Esophagus squamous epithelium (tissue), 5 donors: ENCODE results near the gene FEM1C. TPM values are rescaled to one million over a fixed set of nuclear protein-coding genes. Genes with fewer than 3 reads are reported as not detected.

Experiments
- DNase-seq: peaks from one replicate; lab custom pipeline; 2025; lab: John Stamatoyannopoulos, UW
- H3K27ac ChIP-seq, 4 donors: fragments of 200-600 bp; sonication (generic); one replicate each; pipeline ENCODE4 v1.5.1; 2016 to 2019; ENCODE audit warnings: mild to moderate bottlenecking in 1 of 4
- H3K27me3 ChIP-seq, 4 donors: fragments of 200-600 bp; sonication (generic); 1 replicate in 3 of 4; 2 replicates in 1 of 4; pipeline versions ENCODE4 v1.5.1 to v1.6.0; 2017 to 2021; ENCODE audit warnings: antibody characterized with exemption in 1 of 4
- H3K36me3 ChIP-seq, 3 donors: fragments of 200-600 bp; sonication (generic); one replicate each; pipeline ENCODE4 v1.5.1; 2016 to 2019
- H3K4me1 ChIP-seq, 3 donors: fragments of 200-600 bp; sonication (generic); one replicate each; pipeline ENCODE4 v1.5.1; 2017 to 2019
- H3K4me3 ChIP-seq, 4 donors: fragments of 200-600 bp; sonication (generic); 1 replicate in 3 of 4; 2 replicates in 1 of 4; pipeline ENCODE4 v1.5.1; 2016 to 2019; ENCODE audit warnings: mild to moderate bottlenecking in 2 of 4, moderate library complexity in 1 of 4
- H3K9me3 ChIP-seq, 3 donors: fragments of 200-600 bp; sonication (generic); one replicate each; pipeline ENCODE4 v1.5.1; 2016 to 2019
- CTCF ChIP-seq, 6 experiments: fragments of 450-650 bp in 4 of 6; fragments of 200-600 bp in 2 of 6; sonication (generic) in 2 of 6; IDR thresholded peaks; one replicate each; pipeline ENCODE4 v1.5.1; 2016 to 2019; ENCODE audit warnings: antibody characterized with exemption in 6 of 6, mild to moderate bottlenecking in 4 of 6, moderate library complexity in 4 of 6
- POLR2A ChIP-seq, 4 donors: fragments of 450-650 bp; IDR thresholded peaks; one replicate each; pipeline ENCODE4 v1.6.1; 2017; ENCODE audit warnings: antibody characterized with exemption in 4 of 4, mild to moderate bottlenecking in 4 of 4, moderate library complexity in 3 of 4
- WGBS, 2 donors: methylation state at CpG; one replicate each; pipeline ENCODE4 v1.1.5; 2018; 5-methylcytosine and 5-hydroxymethylcytosine counted together
- intact Hi-C: fragments of 100-400 bp; cut with DNase I; formaldehyde crosslinking; loops from one replicate; pipeline ENCODE4 v1.15.0; 2022
- total RNA-seq, 4 donors: library from RNA; depleted of rRNA; stranded (reverse); fragments of >200 nt; gene quantifications; one replicate each; pipeline ENCODE4 v1.1.0, GENCODE V29; 2016
- donor health status: DM: yes; HTN: yes; CAD: no.

The FEM1C gene
- total RNA-seq, 4 donors from 2014 or later, result 8.2 to 23.1 (median 11.7) TPM

- Histone ChIP-seq H3K27ac (peak overlapping the region in 3 of 4 donors; percentile 96 to 100 (median 99)), H3K9me3 (peaks cover 3 to 9% (median 6%) of the 10 kb centered on the region in 3 donors), H3K4me3 (peak overlapping the region; percentile 65 to 93 (median 92)), H3K36me3 (peaks cover 0 to 35% (median 0%) of the 10 kb centered on the region in 3 donors), H3K4me1 (peaks cover 9 to 73% (median 16%) of the 10 kb centered on the region in 3 donors), H3K27me3 (no peaks in the 10 kb centered on the region)
- WGBS, 2 donors, result 14 to 23% methylated on average over 2 of the region's 2 CpGs
- TF ChIP-seq CTCF (IDR thresholded peaks at IDR 0.05), result no peak
- TF ChIP-seq POLR2A (IDR thresholded peaks at IDR 0.05), result no peak
- no peak for DNase-seq
- intact Hi-C loops, result no loop called here
Observed at GRCh38 chr5:115541611-115542010, 3.0 kb downstream of the FEM1C start.

- Histone ChIP-seq H3K9me3 (no peaks in the 10 kb centered on the region), H3K4me1 (peaks cover 10 to 97% (median 25%) of the 10 kb centered on the region in 3 donors), H3K27me3 (no peaks in the 10 kb centered on the region), H3K27ac (no peak overlapping the region), H3K36me3 (peaks cover 0 to 61% (median 0%) of the 10 kb centered on the region in 3 donors), H3K4me3 (no peak overlapping the region)
- 86 to 89% methylated on average over 3 of the region's 3 CpGs for WGBS, 2 donors
- no peak for DNase-seq
- intact Hi-C loops, result no loop called here
- TF ChIP-seq CTCF (IDR thresholded peaks at IDR 0.05), result no peak
- TF ChIP-seq POLR2A (IDR thresholded peaks at IDR 0.05), result no peak
Observed at GRCh38 chr5:115535479-115536035, 9.0 kb downstream of the FEM1C start.

GRCh38 chr5:115532517-115532916, 12.1 kb downstream of the FEM1C start:
- peaks cover 0 to 33% (median 0%) of the 10 kb centered on the region in 3 donors for H3K36me3 ChIP-seq
- WGBS, 2 donors, result 15 to 33% methylated on average over 2 of the region's 2 CpGs
- TF ChIP-seq CTCF (IDR thresholded peaks at IDR 0.05) (no peak), POLR2A (IDR thresholded peaks at IDR 0.05) (no peak)
- intact Hi-C loops, result no loop called here
- no peaks in the 10 kb centered on the region for H3K27me3 ChIP-seq
- no peak overlapping the region for H3K4me3 ChIP-seq
- no peak for DNase-seq
- H3K9me3 ChIP-seq, result no peaks in the 10 kb centered on the region
- H3K4me1 ChIP-seq, result peaks cover 10 to 95% (median 14%) of the 10 kb centered on the region in 3 donors
- no peak overlapping the region for H3K27ac ChIP-seq

- Histone ChIP-seq H3K27me3 (no peaks in the 10 kb centered on the region), H3K36me3 (peaks cover 0 to 28% (median 0%) of the 10 kb centered on the region in 3 donors), H3K27ac (peak overlapping the region in 1 of 4 donors; percentile 30), H3K4me3 (no peak overlapping the region), H3K4me1 (peaks cover 10 to 95% (median 14%) of the 10 kb centered on the region in 3 donors), H3K9me3 (no peaks in the 10 kb centered on the region)
- intact Hi-C loops, result no loop called here
- WGBS, 2 donors, result 79 to 80% methylated on average over 1 of the region's 1 CpG
- no peak for TF ChIP-seq CTCF (IDR thresholded peaks at IDR 0.05)
- no peak for TF ChIP-seq POLR2A (IDR thresholded peaks at IDR 0.05)
- DNase-seq, result no peak
Observed at GRCh38 chr5:115531787-115532367, 12.7 kb downstream of the FEM1C start.

- TF ChIP-seq POLR2A (IDR thresholded peaks at IDR 0.05) (no peak), CTCF (IDR thresholded peaks at IDR 0.05) (no peak)
- intact Hi-C loops, result no loop called here
- Histone ChIP-seq H3K4me1 (peaks cover 10 to 95% (median 14%) of the 10 kb centered on the region in 3 donors), H3K36me3 (peaks cover 0 to 30% (median 0%) of the 10 kb centered on the region in 3 donors), H3K27ac (peak overlapping the region in 1 of 4 donors; percentile 30), H3K9me3 (no peaks in the 10 kb centered on the region), H3K4me3 (no peak overlapping the region), H3K27me3 (no peaks in the 10 kb centered on the region)
- no peak for DNase-seq
- 86 to 90% methylated on average over 3 of the region's 3 CpGs for WGBS, 2 donors
Observed at GRCh38 chr5:115531380-115531779, 13.2 kb downstream of the FEM1C start.
